Measurements from ENCODE around the gene LAGE3.

DNA sequence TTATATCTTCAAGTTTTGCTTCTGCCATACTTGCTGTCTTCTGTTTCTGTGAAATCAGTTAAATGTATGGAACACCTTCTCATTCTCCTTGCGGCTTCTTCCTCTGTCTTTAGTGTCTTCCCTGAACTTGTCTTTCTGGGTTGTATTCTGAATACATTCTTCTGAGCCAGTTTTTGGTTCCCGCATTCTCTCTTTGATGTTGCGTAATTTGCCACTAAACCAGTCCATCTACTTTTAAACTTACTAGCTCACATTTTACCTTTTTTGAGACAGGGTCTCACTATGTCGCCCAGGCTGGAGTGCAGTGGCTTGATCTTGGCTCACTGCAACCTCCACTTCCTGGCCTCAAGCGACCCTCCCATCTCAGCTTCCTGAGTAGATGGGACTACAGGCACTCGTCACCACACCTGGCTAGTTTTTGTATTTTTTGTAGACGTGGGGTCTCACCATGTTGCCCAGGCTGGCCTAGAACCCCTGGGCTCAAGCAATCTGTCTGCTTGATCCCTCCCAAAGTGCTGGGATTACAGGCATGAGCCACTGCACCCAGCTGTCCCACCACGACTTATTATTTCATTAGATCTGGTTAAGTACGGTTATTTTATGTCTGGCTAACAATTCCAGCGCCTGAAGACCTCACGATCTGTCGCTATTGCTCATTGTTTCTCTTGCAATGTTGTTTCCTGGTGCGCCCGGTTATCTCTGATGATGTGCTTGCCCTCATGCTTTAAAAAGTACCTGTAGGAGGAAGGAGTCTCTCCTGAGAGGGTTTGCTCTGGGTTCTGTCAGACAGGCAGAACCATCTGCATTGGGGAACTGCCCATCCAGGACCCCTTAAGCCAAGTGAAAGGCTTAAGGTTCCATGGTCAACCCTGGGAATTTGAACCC is 46.8 kb upstream of the LAGE3 start:
- TF ChIP-seq, protein P1, sequence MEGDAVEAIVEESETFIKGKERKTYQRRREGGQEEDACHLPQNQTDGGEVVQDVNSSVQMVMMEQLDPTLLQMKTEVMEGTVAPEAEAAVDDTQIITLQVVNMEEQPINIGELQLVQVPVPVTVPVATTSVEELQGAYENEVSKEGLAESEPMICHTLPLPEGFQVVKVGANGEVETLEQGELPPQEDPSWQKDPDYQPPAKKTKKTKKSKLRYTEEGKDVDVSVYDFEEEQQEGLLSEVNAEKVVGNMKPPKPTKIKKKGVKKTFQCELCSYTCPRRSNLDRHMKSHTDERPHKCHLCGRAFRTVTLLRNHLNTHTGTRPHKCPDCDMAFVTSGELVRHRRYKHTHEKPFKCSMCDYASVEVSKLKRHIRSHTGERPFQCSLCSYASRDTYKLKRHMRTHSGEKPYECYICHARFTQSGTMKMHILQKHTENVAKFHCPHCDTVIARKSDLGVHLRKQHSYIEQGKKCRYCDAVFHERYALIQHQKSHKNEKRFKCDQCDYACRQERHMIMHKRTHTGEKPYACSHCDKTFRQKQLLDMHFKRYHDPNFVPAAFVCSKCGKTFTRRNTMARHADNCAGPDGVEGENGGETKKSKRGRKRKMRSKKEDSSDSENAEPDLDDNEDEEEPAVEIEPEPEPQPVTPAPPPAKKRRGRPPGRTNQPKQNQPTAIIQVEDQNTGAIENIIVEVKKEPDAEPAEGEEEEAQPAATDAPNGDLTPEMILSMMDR (IDR thresholded peaks at IDR 0.05): no peak
- TF ChIP-seq POLR2A (IDR thresholded peaks at IDR 0.05): no peak

Data from body of pancreas (tissue), 4 donors.